K562 (cell line): Measurements from ENCODE around the gene CELA3A. TPM values are rescaled to one million over a fixed set of nuclear protein-coding genes. Genes with fewer than 3 reads are reported as not detected.

Source experiments
- ATF7 ChIP-seq: fragments of 450-650 bp; IDR thresholded peaks from 2 replicates; pipeline ENCODE4 v1.7.1; 2014; ENCODE audit warnings: mild to moderate bottlenecking, moderate library complexity
- CBX3 ChIP-seq, 2 experiments: IDR thresholded peaks; 1 replicate in 1 of 2; 2 replicates in 1 of 2; pipeline ENCODE4 v1.6.1; 2012; ENCODE audit warnings: inconsistent platforms in 2 of 2, low read length in 2 of 2, borderline replicate concordance in 1 of 2, control low read depth in 1 of 2
- CC2D1A ChIP-seq: fragments of 450-650 bp; IDR thresholded peaks from 2 replicates; pipeline ENCODE4 v1.6.1; 2017; ENCODE audit warnings: mild to moderate bottlenecking
- ELF1 ChIP-seq: fragments of 200-800 bp; sonication (Bioruptor generic); IDR thresholded peaks from 2 replicates; pipeline ENCODE4 v1.6.1; 2016; ENCODE audit warnings: missing genetic modification characterization, missing compliant biosample characterization
- ETV1 ChIP-seq: fragments of 450-650 bp; conservative IDR thresholded peaks from 2 replicates; pipeline ENCODE4 v1.6.1; 2016; ENCODE audit warnings: missing genetic modification characterization, control low read depth, low read depth, missing compliant biosample characterization
- FOXJ2 ChIP-seq: fragments of 200-800 bp; sonication (Bioruptor generic); IDR thresholded peaks from 2 replicates; pipeline ENCODE4 v1.6.1; 2016; ENCODE audit warnings: missing genetic modification characterization, missing compliant biosample characterization
- FOXP1 ChIP-seq: sonication (generic); formaldehyde crosslinking; IDR thresholded peaks from 2 replicates; pipeline ENCODE4 v1.8.0; 2022; ENCODE audit warnings: mild to moderate bottlenecking, missing genetic modification reagents
- GABPA ChIP-seq: fragments of 200-800 bp; sonication (Bioruptor generic); conservative IDR thresholded peaks from 2 replicates; pipeline ENCODE4 v1.6.1; 2016; ENCODE audit warnings: low read depth, missing genetic modification characterization, missing compliant biosample characterization
- GATA2 ChIP-seq: sonication (generic); formaldehyde crosslinking; IDR thresholded peaks from 2 replicates; pipeline ENCODE4 v1.4.0; 2020; ENCODE audit warnings: mild to moderate bottlenecking, missing genetic modification reagents
- HDAC8 ChIP-seq: fragments of 450-650 bp; IDR thresholded peaks from 2 replicates; pipeline ENCODE4 v1.6.1; 2016; ENCODE audit warnings: mild to moderate bottlenecking, missing genetic modification characterization, moderate library complexity, missing compliant biosample characterization
- KAT7 ChIP-seq: sonication (generic); formaldehyde crosslinking; IDR thresholded peaks from 2 replicates; pipeline ENCODE4 v1.8.0; 2022; ENCODE audit warnings: missing genetic modification reagents, mild to moderate bottlenecking, borderline replicate concordance
- MCM3 ChIP-seq: fragments of 450-650 bp; IDR thresholded peaks from 2 replicates; pipeline ENCODE4 v1.6.1; 2016
- NBN ChIP-seq: fragments of 450-650 bp; IDR thresholded peaks from 2 replicates; pipeline ENCODE4 v1.6.1; 2016; ENCODE audit warnings: low read depth, mild to moderate bottlenecking
- SMAD3 ChIP-seq: fragments of 450-650 bp; formaldehyde crosslinking; conservative IDR thresholded peaks from 2 replicates; pipeline ENCODE4 v1.4.0; 2020; ENCODE audit warnings: mild to moderate bottlenecking
- TBP ChIP-seq: optimal IDR thresholded peaks from 2 replicates; pipeline ENCODE3; 2011; ENCODE audit warnings: low read depth, low read length, improper control_type of control experiment
- U2AF2 ChIP-seq: fragments of 200-400 bp; formaldehyde crosslinking; optimal IDR thresholded peaks from 2 replicates; pipeline ENCODE3; 2017; ENCODE audit warnings: low read depth, mild to moderate bottlenecking, low read length
- ZNF551 ChIP-seq: fragments of 250-450 bp; sonication (Bioruptor Pico); IDR thresholded peaks from 2 replicates; pipeline ENCODE4 v1.5.0; 2021; ENCODE audit warnings: mild to moderate bottlenecking, moderate library complexity
- ZNF699 ChIP-seq: fragments of 250-450 bp; sonication (Bioruptor Pico); IDR thresholded peaks from 2 replicates; pipeline ENCODE4 v1.8.0; 2021; ENCODE audit warnings: mild to moderate bottlenecking, moderate library complexity; ENCODE audit not compliant: insufficient replicate concordance
- polyA plus RNA-seq, 8 experiments: library from polyadenylated mRNA; depleted of rRNA in 4 of 8; stranded (reverse) in 5 of 8; unstranded in 3 of 8; fragments of >200 nt; fragmentation: Nextera tagmentation in 2 of 8; fragmentation: Illumina TruSeq in 1 of 8; extraction: Ambion mirVana in 2 of 8; extraction: Trizol in 1 of 8; gene quantifications; 2 replicates each; pipeline versions ENCODE4 v1.2.1 to v1.2.3, GENCODE V29; 2011 to 2014; ENCODE audit warnings: inconsistent platforms in 1 of 8, missing spikeins in 1 of 8
- total RNA-seq, 7 experiments: library from RNA; depleted of rRNA in 6 of 7; stranded (reverse); fragments of >200 nt in 6 of 7; fragmentation: Illumina TruSeq in 2 of 7; extraction: Trizol in 2 of 7; gene quantifications; 2 replicates each; pipeline versions ENCODE4 v1.2.1 to v1.2.3, GENCODE V29; 2011 to 2021; ENCODE audit warnings: low replicate concordance in 1 of 7
- TF ChIP-seq, protein P1 (sequence below): fragments of 250-450 bp; sonication (Bioruptor Pico); IDR thresholded peaks from 2 replicates; pipeline ENCODE4 v1.8.0; 2021; ENCODE audit warnings: mild to moderate bottlenecking, moderate library complexity
- TF ChIP-seq, protein P2 (sequence below), 2 experiments: fragments of 250-450 bp in 1 of 2; fragments of 450-650 bp in 1 of 2; sonication (Bioruptor Pico) in 1 of 2; IDR thresholded peaks; 2 replicates each; pipeline versions ENCODE4 v1.6.1 to v1.8.0; 2016 to 2021; ENCODE audit warnings: mild to moderate bottlenecking in 2 of 2, moderate library complexity in 2 of 2, missing compliant biosample characterization in 1 of 2, missing genetic modification characterization in 1 of 2
- TF ChIP-seq, protein P3 (sequence below): fragments of 450-650 bp; formaldehyde crosslinking; IDR thresholded peaks from 2 replicates; pipeline ENCODE4 v1.4.0; 2020; ENCODE audit warnings: mild to moderate bottlenecking, moderate library complexity
- TF ChIP-seq, protein P4 (sequence below): sonication (generic); formaldehyde crosslinking; IDR thresholded peaks from 2 replicates; pipeline ENCODE4 v1.8.0; 2023; ENCODE audit warnings: mild to moderate bottlenecking, missing genetic modification reagents

The CELA3A gene
- total and polyA plus RNA-seq, 9 of the 15 experiments (the other 6 are each of a cell fraction or from before 2014, with no cell fraction given), result 5.4 TPM; not detected in 8

DNA sequence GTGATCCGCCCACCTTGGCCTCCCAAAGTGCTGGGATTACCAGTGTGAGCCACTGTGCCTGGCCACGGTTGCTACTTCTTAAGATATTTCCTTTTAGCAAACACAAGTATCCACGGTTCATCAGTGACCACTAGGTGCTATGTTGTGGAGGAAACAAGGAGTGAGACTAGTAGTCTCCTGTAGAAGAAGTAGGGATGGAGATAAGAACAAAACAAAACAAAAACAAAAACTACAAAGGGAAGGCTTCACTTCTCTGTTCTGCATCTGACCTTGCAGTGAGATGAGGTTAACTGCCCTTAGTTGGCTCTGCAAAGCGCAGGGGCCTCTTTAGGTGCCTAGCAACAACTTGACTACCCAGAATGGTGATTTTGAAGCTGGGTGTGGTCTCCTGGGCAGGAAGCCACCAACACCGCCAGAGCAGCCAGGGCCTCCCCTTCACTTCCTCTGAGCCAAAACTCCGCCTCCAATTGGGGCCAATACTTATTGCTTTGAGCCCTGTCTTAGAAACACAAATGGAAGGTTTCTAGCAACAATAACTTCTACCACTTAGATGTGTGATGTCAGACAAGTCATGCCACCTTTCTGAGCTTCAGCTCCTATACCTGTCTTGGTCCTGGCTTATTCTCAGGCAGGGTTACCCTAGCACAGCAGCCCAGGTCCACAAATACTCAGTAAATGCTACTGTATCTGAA, 38.3 kb downstream of the CELA3A start (continued):
- TF ChIP-seq ELF1 (tag), result no peak
- no peak for TF ChIP-seq MCM3
- 0 out of 2 replicates have a peak, but pooled peaks have one; percentile 7 for TF ChIP-seq ETV1 (tag)
- TF ChIP-seq CBX3 (IDR thresholded peaks at IDR 0.05; ENCODE audit: borderline replicate concordance in 1 of 2, low read length in 2 of 2), result peak in 1 of 2 experiments; percentile 9; a peak in 1 of 3 replicates
- no peak for TF ChIP-seq ZNF551 (CRISPR knock-in tag)
- peak; percentile 34; the same call in 1 of the 2 replicates for TF ChIP-seq ATF7
- no peak for TF ChIP-seq FOXJ2 (tag)
- TF ChIP-seq HDAC8 (tag), result no peak
- TF ChIP-seq SMAD3 (CRISPR knock-in tag), result 0 out of 2 replicates have a peak, but pooled peaks have one; percentile 37
- TF ChIP-seq NBN, result peak; percentile 28; the same call in 1 of the 2 replicates
- no peak for TF ChIP-seq FOXP1 (CRISPR knock-in tag)
- TF ChIP-seq, protein P1, sequence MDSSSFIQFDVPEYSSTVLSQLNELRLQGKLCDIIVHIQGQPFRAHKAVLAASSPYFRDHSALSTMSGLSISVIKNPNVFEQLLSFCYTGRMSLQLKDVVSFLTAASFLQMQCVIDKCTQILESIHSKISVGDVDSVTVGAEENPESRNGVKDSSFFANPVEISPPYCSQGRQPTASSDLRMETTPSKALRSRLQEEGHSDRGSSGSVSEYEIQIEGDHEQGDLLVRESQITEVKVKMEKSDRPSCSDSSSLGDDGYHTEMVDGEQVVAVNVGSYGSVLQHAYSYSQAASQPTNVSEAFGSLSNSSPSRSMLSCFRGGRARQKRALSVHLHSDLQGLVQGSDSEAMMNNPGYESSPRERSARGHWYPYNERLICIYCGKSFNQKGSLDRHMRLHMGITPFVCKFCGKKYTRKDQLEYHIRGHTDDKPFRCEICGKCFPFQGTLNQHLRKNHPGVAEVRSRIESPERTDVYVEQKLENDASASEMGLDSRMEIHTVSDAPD (CRISPR knock-in tag), result no peak
- TF ChIP-seq KAT7 (CRISPR knock-in tag), result no peak
- TF ChIP-seq U2AF2, result no peak
- no peak for TF ChIP-seq GATA2 (CRISPR knock-in tag)
- TF ChIP-seq, protein P2, sequence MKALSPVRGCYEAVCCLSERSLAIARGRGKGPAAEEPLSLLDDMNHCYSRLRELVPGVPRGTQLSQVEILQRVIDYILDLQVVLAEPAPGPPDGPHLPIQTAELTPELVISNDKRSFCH (CRISPR knock-in tag; IDR thresholded peaks at IDR 0.05), result 0 out of 2 replicates have a peak, but pooled peaks have one; percentile 25
- TF ChIP-seq, protein P2 (tag; IDR thresholded peaks at IDR 0.05), result no peak; the same call in 1 of the 2 replicates
- peak; percentile 72 for TF ChIP-seq GABPA (tag)
- TF ChIP-seq, protein P3, sequence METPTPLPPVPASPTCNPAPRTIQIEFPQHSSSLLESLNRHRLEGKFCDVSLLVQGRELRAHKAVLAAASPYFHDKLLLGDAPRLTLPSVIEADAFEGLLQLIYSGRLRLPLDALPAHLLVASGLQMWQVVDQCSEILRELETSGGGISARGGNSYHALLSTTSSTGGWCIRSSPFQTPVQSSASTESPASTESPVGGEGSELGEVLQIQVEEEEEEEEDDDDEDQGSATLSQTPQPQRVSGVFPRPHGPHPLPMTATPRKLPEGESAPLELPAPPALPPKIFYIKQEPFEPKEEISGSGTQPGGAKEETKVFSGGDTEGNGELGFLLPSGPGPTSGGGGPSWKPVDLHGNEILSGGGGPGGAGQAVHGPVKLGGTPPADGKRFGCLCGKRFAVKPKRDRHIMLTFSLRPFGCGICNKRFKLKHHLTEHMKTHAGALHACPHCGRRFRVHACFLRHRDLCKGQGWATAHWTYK, result 0 out of 2 replicates have a peak, but pooled peaks have one; percentile 38
- TF ChIP-seq CC2D1A, result no peak
- peak; percentile 42 for TF ChIP-seq TBP
- no peak for TF ChIP-seq ZNF699 (CRISPR knock-in tag)
- TF ChIP-seq, protein P4, sequence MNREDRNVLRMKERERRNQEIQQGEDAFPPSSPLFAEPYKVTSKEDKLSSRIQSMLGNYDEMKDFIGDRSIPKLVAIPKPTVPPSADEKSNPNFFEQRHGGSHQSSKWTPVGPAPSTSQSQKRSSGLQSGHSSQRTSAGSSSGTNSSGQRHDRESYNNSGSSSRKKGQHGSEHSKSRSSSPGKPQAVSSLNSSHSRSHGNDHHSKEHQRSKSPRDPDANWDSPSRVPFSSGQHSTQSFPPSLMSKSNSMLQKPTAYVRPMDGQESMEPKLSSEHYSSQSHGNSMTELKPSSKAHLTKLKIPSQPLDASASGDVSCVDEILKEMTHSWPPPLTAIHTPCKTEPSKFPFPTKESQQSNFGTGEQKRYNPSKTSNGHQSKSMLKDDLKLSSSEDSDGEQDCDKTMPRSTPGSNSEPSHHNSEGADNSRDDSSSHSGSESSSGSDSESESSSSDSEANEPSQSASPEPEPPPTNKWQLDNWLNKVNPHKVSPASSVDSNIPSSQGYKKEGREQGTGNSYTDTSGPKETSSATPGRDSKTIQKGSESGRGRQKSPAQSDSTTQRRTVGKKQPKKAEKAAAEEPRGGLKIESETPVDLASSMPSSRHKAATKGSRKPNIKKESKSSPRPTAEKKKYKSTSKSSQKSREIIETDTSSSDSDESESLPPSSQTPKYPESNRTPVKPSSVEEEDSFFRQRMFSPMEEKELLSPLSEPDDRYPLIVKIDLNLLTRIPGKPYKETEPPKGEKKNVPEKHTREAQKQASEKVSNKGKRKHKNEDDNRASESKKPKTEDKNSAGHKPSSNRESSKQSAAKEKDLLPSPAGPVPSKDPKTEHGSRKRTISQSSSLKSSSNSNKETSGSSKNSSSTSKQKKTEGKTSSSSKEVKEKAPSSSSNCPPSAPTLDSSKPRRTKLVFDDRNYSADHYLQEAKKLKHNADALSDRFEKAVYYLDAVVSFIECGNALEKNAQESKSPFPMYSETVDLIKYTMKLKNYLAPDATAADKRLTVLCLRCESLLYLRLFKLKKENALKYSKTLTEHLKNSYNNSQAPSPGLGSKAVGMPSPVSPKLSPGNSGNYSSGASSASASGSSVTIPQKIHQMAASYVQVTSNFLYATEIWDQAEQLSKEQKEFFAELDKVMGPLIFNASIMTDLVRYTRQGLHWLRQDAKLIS (CRISPR knock-in tag), result no peak
